ENCODE measurements around the gene DHRS11. TPM values are rescaled to one million over a fixed set of nuclear protein-coding genes. Genes with fewer than 3 reads are reported as not detected.

Gene DHRS11
- total RNA-seq, 1 donor from 2014 or later = 30.0 TPM

DNA sequence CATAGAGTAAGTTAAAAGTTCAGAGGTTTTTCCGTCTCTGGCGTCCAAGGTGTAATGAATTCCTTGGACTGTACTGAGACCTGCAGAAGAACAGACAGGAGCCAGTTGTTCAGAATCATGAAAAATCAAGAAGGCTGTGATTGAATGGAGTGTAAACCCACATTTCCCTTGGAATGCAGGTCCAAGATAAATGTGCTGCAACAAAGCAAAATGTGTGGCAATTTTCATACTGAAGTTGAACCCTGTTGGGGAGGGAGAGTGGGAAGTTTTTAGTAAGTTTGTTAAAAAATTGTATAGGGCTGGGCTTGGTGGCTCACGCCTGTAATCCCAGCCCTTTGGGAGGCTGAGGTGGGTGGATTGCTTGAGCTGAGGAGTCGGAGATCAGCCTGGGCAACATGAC is 25.6 kb upstream of the DHRS11 start:
- H3K27ac Mint-ChIP-seq = no peak overlapping the region
- H3K4me3 Mint-ChIP-seq = no peak overlapping the region
- peaks cover 26% of the 10 kb centered on the region for H3K36me3 Mint-ChIP-seq
- no peaks in the 10 kb centered on the region for H3K9me3 Mint-ChIP-seq
- H3K27me3 Mint-ChIP-seq = no peaks in the 10 kb centered on the region
- DNase-seq (ENCODE audit: extremely low spot score, unreplicated experiment) = no peak
- TF ChIP-seq CTCF (conservative IDR thresholded peaks at IDR 0.05) = no peak
- no peaks in the 10 kb centered on the region for H3K4me1 Mint-ChIP-seq (ENCODE audit: unreplicated experiment)

DNA sequence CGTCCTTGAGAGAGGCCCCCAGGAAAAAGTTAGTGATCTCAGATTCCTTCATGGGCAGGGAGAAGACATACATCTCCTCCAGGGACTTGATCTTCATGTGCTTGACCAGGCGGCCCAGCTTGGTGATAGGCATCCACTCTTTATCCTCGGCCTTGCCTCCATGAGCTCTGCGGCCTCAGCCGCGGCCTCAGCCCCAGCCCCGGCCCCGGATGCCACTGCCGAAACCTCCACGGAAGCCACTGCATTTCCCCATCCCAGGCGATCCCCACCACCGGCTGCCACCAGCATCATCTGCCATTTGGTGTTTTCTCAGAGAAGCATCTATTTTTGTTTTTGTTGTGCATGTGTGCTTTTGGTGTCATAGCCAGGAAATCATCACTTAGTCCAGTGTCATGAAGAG is 16.7 kb upstream of the DHRS11 start:
- Mint-ChIP-seq H3K9me3 (no peaks in the 10 kb centered on the region), H3K4me3 (no peak overlapping the region), H3K27ac (no peak overlapping the region), H3K27me3 (no peaks in the 10 kb centered on the region), H3K36me3 (peaks cover 34% of the 10 kb centered on the region), H3K4me1 (ENCODE audit: unreplicated experiment) (no peaks in the 10 kb centered on the region)
- no peak for DNase-seq (ENCODE audit: extremely low spot score, unreplicated experiment)
- no peak for TF ChIP-seq CTCF (conservative IDR thresholded peaks at IDR 0.05)

DNA sequence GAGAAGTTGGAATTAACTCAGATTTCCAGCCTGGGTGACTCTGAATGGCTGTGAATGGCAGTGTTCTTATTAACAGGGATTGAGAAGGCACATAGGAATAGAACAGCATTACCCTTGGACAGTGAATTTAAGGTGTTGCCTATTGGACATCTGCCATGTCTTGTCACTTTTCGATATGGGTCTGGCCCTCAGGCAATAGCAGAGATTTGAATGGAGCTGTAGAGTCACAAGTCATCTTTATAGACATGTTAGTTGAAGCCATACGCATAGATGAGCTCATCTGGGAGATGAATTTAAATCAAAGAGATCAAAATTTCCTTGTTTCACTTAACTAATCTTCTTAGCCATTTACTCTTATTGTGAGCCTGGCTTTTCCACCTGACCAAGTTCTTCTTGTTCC is 14.9 kb upstream of the DHRS11 start:
- no peak overlapping the region for H3K4me3 Mint-ChIP-seq
- TF ChIP-seq CTCF (conservative IDR thresholded peaks at IDR 0.05) = no peak
- no peak overlapping the region for H3K27ac Mint-ChIP-seq
- no peak for DNase-seq (ENCODE audit: extremely low spot score, unreplicated experiment)
- H3K9me3 Mint-ChIP-seq = no peaks in the 10 kb centered on the region
- no peaks in the 10 kb centered on the region for H3K4me1 Mint-ChIP-seq (ENCODE audit: unreplicated experiment)
- H3K27me3 Mint-ChIP-seq = no peaks in the 10 kb centered on the region
- peaks cover 34% of the 10 kb centered on the region for H3K36me3 Mint-ChIP-seq

- DNase-seq (ENCODE audit: extremely low spot score, unreplicated experiment) = no peak
Observed at GRCh38 chr17:36578671-36579070, 13.0 kb upstream of the DHRS11 start.

GRCh38 chr17:36583787-36584186 is 7.9 kb upstream of the DHRS11 start:
- no peak overlapping the region for H3K4me3 Mint-ChIP-seq
- peaks cover 13% of the 10 kb centered on the region for H3K36me3 Mint-ChIP-seq
- H3K9me3 Mint-ChIP-seq = no peaks in the 10 kb centered on the region

More at GRCh38 chr17:36578671-36579070, 13.0 kb upstream of the DHRS11 start:
- no peak for TF ChIP-seq CTCF (conservative IDR thresholded peaks at IDR 0.05)
- Mint-ChIP-seq H3K27me3 (no peaks in the 10 kb centered on the region), H3K36me3 (peaks cover 21% of the 10 kb centered on the region), H3K27ac (no peak overlapping the region), H3K4me1 (ENCODE audit: unreplicated experiment) (no peaks in the 10 kb centered on the region), H3K9me3 (no peaks in the 10 kb centered on the region), H3K4me3 (no peak overlapping the region)

More at GRCh38 chr17:36583787-36584186, 7.9 kb upstream of the DHRS11 start:
- Mint-ChIP-seq H3K27ac (no peak overlapping the region), H3K27me3 (no peaks in the 10 kb centered on the region), H3K4me1 (ENCODE audit: unreplicated experiment) (no peaks in the 10 kb centered on the region)
- no peak for DNase-seq (ENCODE audit: extremely low spot score, unreplicated experiment)
- TF ChIP-seq CTCF (conservative IDR thresholded peaks at IDR 0.05) = no peak

All from type B pancreatic cell (in vitro differentiated cells).